Measurements from ENCODE around the gene SLC7A8.

The SLC7A8 gene

GRCh38 chr14:23093104-23093503, 90.4 kb downstream of the SLC7A8 start:
- no peak for DNase-seq

GRCh38 chr14:23091294-23092225, 91.9 kb downstream of the SLC7A8 start:
- no peak for DNase-seq

GRCh38 chr14:23090254-23090636, 93.2 kb downstream of the SLC7A8 start:
- no peak for DNase-seq

GRCh38 chr14:23089498-23090253, 93.8 kb downstream of the SLC7A8 start:
- no peak for DNase-seq

GRCh38 chr14:23086565-23086964, 96.9 kb downstream of the SLC7A8 start:
- DNase-seq, result no peak

DNA sequence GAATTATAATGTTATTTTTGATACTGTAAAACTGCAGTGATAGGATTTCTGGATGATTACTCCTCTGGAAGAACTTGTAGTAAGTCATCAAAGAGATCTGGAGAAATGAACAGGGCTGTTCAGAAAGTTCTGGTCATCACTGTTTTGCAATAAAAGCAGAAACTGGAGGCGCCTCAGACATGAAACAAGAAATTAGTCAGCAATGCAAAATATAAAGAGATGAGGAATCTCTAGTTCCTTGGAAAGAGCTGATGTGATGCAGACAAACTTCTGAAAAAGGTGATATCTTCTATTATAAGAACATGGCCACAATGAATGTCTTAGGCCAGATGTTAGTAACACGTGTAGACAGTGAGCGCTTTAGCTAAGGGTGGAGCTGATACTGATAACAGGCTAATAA, 98.0 kb downstream of the SLC7A8 start:
- no peak for DNase-seq

DNA sequence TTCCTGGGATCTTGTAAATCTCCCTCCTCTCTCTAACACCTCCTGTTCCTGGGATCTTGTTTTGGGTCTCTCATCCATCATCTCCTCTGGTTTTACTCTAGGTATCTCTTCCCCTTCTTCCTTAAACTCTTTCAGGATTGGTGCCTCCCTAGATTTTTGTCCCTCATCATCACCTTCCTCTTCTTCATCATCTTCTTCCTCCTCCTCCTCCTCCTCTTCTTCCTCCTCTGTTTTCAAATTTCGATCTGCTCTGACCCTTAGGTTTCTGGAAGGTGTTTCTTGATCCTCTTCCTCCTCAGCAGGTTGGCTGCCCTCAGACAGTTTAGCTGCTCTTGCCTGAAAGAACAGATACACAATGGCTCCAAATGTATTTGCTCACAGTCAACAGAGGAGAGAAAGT, 103.0 kb downstream of the SLC7A8 start:
- no peak for DNase-seq

DNA sequence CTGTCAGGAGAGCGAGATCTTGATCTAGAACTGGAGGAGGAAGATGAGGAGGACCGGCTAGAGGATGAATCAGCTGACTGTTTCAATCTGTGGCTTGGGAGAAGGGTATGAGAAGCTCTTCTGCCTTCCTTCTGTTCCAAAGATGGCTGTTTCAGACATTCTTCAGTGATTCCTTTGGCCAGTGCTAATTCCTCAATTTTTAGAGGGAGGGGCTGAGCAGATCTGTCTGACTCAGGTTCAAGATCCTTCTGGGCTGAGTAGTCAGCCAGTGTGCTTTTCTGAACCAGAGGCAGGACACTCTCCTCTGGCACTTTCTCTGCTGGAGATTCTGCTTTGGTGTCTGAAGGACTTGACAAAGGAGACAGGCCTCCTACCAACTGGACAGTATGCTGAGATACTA, 103.7 kb downstream of the SLC7A8 start:
- no peak for DNase-seq

- DNase-seq, result no peak
Measured at GRCh38 chr14:23078692-23079116, 104.8 kb downstream of the SLC7A8 start.

- no peak for DNase-seq
Measured at GRCh38 chr14:23077962-23078361, 105.5 kb downstream of the SLC7A8 start.

- no peak for DNase-seq
Measured at GRCh38 chr14:23076785-23077408, 106.6 kb downstream of the SLC7A8 start.

Data from effector CD4-positive, alpha-beta T cell (primary cell).